ENCODE results near the gene MPRIP. TPM values are rescaled to one million over a fixed set of nuclear protein-coding genes. Genes with fewer than 3 reads are reported as not detected.

The MPRIP gene
- total and polyA plus RNA-seq, 2 donors (not counting 3 experiments of a cell fraction or from before 2014, with no cell fraction given) = 94.6 to 246 TPM

- H4K20me1 ChIP-seq (replicated peaks; ENCODE audit: control insufficient read depth, extremely low read depth, insufficient read depth, low read length) = no peaks in the 10 kb centered on the region
- TF ChIP-seq EZH2 (IDR thresholded peaks at IDR 0.05; ENCODE audit: borderline replicate concordance, low read depth, low read length, severe bottlenecking) (no peak), MYC (IDR thresholded peaks at IDR 0.05; ENCODE audit: low read depth, low read length) (no peak), FOS (IDR thresholded peaks at IDR 0.05; ENCODE audit: borderline replicate concordance, insufficient read depth, low read length) (no peak), CTCF (IDR thresholded peaks at IDR 0.05; ENCODE audit: extremely low read depth in 1 of 2, insufficient read depth in 1 of 2, low read depth in 1 of 2, low read length in 2 of 2) (no peak), POLR2AphosphoS5 (IDR thresholded peaks at IDR 0.05; ENCODE audit: insufficient read depth, low read depth, low read length) (no peak), POLR2A (IDR thresholded peaks at IDR 0.05; ENCODE audit: low read depth, low read length) (no peak), MAX (IDR thresholded peaks at IDR 0.05; ENCODE audit: insufficient read depth, insufficient read length) (no peak), GATA2 (IDR thresholded peaks at IDR 0.05; ENCODE audit: insufficient read depth, insufficient read length, low read depth, low read length) (no peak), JUN (IDR thresholded peaks at IDR 0.05; ENCODE audit: borderline replicate concordance, insufficient read depth, insufficient read length, low read depth) (no peak)
- H3K9me3 ChIP-seq (replicated peaks; ENCODE audit: control insufficient read depth, insufficient read depth, low read length) = no peaks in the 10 kb centered on the region
- no peak for DNase-seq (ENCODE audit: low read depth, low spot score)
- H3K4me3 ChIP-seq (replicated peaks in 1 of 3; ENCODE audit: insufficient read depth in 1 of 3, low read depth in 1 of 3, low read length in 3 of 3) = no peak overlapping the region
- dilution Hi-C loops (cut with MboI; ENCODE audit: extremely low pct_ligation_motif_present, low sequenced_read_pairs) = no loop called here
- CTCF ChIA-PET = interaction anchor here (3.1 kb wide), 1 partner anchor 11 kb away, joined by 40 read pairs; no protein-coding TSS in a partner anchor
- no peak overlapping the region for H3K27ac ChIP-seq (ENCODE audit: insufficient read depth, low read depth, low read length)
- no peak for FAIRE-seq
- no peaks in the 10 kb centered on the region for H3K27me3 ChIP-seq (ENCODE audit: control insufficient read depth in 2 of 2, insufficient read depth in 2 of 2, low read length in 2 of 2)
- H3K36me3 ChIP-seq (ENCODE audit: control insufficient read depth in 2 of 2, extremely low read depth in 1 of 2, insufficient read depth in 2 of 2, low read length in 2 of 2) = peaks cover 27 to 49% of the 10 kb centered on the region in 2 experiments
- H3K9me1 ChIP-seq (replicated peaks; ENCODE audit: control insufficient read depth, extremely low read depth, insufficient read depth, low read length) = no peaks in the 10 kb centered on the region
- H3K4me1 ChIP-seq (ENCODE audit: control insufficient read depth, extremely low read depth, insufficient read depth, low read length) = peaks cover 24% of the 10 kb centered on the region
- no peak overlapping the region for H3K4me2 ChIP-seq (ENCODE audit: insufficient read depth, low read length)
- no TSS peak for BruUV-seq (replicated peaks)
- POLR2A ChIA-PET = no interaction called here
- no peak overlapping the region for H3K9ac ChIP-seq (replicated peaks; ENCODE audit: extremely low read depth, insufficient read depth, low read length)
- H3K79me2 ChIP-seq (ENCODE audit: control insufficient read depth, insufficient read depth, low read length) = peaks cover 3% of the 10 kb centered on the region
- no peak overlapping the region for H2AFZ ChIP-seq (ENCODE audit: low read depth, low read length)
- intact Hi-C loops (cut with micrococcal nuclease) = no loop called here
Measured at GRCh38 chr17:17153071-17153470, 110.8 kb downstream of the MPRIP start.

All from endothelial cell of umbilical vein (primary cell).